DMS114 treated with DMSO at 0.1 percent for 48 hours (cell line): Measurements from ENCODE around the gene INF2.

ENCODE experiments used
- DNase-seq: peaks from one replicate; lab custom pipeline; 2025; ENCODE audit not compliant: unreplicated experiment; lab: John Stamatoyannopoulos, UW

The INF2 gene

DNA sequence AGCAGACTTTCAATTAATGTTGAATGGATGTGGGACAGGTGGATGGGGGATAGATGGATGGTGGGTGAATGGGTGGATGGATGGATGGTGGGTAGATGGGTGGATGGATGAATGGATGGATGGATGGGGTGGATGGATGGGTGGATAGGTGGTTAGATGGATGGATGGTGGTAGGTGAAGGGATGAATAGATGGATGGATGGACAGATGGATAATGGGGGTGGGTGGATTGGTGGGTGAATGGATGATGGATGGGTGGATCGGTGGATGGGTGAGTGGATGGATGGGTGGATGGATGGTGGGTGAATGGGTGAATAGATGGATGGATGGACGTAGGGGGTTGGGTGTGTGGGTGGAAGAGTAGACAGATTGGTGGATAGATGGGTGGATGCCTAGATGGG lies 14.0 kb upstream of the INF2 start:
- DNase-seq: no peak

GRCh38 chr14:104676130-104676693 lies 13.2 kb upstream of the INF2 start:
- DNase-seq: no peak

DNA sequence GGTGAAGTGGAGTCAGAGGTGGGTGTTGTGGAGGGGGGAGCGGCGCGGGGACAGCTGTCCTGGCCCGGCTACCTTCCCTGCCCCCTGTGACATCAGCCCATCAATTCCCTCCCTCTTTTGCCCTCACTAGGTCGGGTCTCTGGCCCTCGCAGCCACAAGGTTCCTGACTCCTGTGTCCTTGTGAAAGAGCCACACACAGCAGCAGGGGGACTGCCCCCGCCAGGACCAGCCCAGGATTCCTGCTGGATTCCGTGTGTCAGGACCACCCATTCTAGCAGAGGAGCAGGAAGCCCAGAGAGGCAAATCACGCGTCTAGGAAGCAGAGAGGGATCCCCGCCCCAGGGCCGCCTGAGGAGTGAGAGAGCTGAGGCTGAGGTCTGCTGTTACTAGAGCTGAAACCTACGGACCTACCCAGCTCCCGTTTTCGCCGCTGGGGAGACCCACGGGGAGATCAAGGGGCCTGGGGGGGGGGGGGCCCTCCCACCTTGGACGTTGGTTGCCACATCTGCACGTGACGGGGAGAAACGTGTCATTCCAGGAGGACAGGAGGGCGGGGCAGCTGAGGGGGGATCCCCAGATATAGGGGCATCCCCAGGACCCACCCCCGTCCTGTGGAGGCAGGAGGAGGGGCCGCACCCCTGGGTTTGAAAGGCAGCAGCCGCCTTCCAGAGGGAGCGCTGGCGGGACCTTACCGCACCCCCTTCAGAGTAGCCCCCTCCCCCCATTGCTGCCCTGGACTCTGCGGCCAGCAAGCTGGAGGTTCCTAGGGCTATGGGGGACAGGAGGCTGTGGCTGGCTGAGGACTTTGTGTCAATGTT lies 12.5 kb upstream of the INF2 start:
- DNase-seq: no peak

DNA sequence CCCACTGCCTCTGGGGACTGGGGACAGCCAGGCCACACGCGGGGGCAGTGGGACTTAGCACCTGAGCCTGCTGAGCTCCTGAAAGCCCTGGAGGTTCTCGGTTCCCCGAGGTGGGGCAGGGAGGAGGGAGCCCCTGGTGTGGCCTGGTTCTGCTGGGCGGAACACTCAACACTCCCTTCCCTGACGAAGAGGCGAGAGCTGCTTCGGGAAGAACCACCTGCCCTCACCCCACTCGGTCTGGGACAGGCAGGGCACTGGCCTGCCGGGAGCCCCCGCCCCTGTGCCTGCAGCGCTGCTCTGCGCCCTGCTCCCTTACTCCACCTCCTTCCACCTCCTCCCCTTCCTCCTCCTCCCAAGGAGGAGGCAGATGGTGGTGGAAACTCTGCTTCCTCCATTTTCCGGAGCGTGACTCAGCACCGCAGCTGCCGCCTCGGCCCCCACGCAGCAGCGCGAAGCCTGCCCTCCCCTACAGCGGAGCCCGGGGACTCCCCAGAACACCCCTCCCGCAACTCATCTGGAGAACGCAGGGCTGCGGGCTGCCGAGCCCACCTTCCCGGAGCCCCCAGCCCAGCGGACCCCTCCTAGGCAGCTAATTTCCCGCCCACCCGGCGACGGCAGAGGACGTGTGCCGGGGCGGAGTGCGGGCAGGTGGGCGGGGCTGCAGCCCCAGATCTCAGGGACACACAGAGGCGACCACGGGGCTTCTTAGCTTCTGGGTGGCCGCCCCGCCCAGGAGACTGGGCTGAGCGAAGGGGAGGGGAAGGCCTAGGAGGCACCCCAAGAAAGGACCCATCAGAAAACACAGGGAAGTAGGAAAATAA lies 11.7 kb upstream of the INF2 start:
- no peak for DNase-seq

GRCh38 chr14:104678346-104678745 lies 11.1 kb upstream of the INF2 start:
- no peak for DNase-seq

- no peak for DNase-seq
Measured at GRCh38 chr14:104678901-104679705, 10.3 kb upstream of the INF2 start.

DNA sequence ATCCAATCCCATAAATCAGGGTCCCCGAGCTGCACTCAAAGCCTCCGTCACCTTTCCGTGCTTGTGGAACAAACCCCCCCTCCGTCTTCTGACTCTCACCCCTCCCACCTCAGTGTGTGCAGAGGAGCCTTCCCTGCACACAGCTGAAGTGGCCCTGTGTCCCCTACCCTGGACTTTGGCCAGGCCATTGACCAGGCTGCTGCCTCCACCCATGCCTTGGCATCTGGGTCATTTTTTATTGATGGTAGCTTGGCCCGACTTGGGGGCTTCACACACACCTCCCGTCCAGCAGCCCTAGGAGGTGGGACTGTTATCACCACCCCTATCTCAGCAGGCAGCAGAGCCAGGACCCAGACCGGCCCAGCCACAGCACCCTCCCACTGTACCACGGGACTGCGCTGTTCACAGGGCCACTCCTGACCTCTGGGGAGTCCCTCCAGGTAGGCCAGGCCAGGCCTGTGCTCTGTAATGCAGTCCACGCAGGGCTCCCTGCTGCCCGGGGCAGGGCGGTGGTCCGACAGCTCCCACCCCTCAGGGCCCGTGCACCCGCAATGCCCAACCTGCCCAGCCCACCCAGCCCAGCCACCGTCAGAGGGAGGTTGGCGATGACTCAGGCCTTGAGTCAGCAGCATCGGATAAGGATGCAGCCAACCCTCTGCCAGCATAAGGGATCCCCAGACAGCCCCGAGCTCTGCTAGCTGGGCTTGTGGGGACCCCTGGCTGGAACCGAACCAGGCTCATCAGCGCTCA lies 9.2 kb upstream of the INF2 start:
- no peak for DNase-seq

DNA sequence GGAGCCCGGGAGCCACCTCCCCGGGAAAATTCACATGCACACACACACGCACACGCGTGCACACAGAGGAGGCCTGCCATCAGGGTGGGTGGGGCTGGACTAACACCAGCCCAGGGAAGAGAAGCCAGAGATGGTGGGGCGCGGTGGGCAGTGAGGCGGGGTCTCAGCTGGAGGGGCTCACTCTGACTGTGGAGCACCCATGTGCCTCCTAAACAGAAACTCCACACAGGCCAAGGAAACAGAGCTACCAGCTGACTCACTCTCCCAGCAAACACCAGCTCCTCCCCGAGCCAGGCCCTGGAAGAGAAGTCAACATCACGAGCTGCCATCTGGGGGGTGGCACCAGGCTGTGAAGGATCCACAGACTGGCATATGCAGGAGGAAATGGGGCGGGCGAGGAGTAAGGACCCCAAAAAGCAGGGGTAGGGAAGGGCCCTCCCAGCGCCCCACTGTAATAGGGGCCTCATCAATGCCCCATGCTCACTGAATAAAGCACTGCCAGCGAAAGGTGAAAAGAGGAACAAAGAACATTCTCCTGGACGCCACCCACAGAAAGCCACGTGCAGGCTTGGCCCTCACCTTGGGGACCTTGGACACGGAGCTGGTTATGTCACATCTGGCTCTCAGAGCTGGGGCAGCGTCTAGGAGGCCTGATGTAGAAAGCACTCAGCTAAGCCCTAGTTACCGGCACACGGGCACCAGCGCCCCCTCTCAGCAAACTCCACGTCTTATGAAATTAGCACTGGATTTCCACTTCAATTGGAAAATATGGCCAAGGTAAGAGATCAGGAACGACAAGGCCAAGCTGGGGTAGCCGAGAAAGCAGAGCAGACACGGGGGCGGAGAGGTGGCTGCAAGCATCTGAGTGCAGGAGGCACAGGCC lies 8.4 kb upstream of the INF2 start:
- DNase-seq: no peak

GRCh38 chr14:104681689-104682074 lies 7.7 kb upstream of the INF2 start:
- no peak for DNase-seq

DNA sequence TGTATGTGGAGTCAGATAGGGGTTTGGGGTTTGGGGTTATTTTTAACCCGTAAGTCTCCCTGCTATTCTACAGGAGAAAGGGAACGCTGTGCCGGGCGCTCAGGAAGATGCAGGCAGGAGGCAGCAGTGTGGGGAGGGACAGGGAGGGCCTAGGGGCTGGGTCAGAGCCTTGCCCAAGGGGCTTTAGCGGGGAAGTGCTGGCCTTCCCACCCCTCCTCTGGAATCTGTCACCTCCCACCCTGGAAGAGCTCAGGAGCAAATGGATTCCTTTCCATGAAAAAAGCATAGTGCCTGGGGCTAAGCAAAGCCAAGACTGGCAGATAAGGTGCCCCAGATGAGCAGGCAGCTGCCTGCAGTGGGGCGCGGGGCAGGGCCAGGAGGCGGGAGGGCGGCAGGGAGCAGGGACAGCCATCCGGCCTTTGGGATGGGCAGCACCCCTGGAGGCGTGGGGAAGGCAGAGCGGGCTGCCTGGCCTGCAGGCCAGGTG lies 7.3 kb upstream of the INF2 start:
- no peak for DNase-seq

- DNase-seq: no peak
Measured at GRCh38 chr14:104683653-104684448, 5.6 kb upstream of the INF2 start.

DNA sequence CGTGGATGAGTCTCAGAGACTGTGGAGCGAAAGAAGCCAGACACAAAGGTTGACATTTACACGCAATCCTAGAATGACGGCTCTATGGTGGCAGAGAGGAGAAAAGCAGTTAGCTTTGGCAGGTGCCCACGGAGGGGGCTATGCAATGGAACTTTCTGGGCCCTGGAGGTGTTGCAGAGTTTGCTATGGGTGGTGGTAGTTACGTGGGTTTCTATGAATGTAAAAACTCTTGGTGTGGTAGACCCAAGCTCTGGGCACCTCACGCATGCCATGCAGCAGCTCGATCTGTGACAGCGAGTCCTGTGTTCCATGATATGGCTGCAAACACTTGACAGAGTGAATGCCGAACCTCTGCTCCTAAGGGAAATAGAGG lies 5.0 kb upstream of the INF2 start:
- DNase-seq: no peak

DNA sequence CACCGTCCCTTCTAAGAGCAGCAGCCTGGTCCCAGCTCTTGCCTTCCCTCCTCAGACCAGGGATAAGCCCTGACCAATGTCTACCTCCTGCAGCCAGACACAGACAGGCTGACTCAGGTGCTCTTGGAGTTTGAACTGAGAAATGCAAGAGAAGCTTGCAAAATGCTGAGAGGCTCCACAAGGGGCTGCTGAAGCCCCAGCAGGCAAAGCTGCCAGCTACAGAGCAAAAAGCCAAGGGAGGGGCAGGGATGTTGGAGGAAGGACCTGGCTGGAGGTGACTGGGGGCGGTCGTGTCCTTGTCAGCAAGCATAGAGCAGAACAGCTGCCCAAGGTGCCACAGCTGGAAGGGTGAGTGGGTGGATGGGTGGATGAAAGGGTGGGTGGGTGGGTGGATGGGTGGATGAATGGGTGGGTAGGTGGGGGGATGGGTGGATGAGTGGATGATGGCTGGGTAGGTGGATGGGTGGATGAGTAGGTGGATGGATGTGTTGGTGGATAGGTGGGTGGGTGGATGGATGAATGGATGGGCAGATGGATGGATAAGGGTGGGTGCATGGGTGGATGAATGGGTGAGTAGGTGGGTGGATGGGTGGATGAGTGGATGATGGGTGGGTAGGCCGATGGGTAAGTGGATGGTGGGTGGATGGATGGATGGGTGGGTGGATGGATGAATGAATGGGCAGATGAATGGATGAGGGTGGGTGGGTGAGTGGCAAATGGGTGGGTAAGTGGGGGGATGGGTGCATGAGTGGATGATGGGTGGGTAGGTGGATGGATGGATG lies 4.0 kb upstream of the INF2 start:
- DNase-seq: no peak

GRCh38 chr14:104685998-104686610 lies 3.3 kb upstream of the INF2 start:
- no peak for DNase-seq

DNA sequence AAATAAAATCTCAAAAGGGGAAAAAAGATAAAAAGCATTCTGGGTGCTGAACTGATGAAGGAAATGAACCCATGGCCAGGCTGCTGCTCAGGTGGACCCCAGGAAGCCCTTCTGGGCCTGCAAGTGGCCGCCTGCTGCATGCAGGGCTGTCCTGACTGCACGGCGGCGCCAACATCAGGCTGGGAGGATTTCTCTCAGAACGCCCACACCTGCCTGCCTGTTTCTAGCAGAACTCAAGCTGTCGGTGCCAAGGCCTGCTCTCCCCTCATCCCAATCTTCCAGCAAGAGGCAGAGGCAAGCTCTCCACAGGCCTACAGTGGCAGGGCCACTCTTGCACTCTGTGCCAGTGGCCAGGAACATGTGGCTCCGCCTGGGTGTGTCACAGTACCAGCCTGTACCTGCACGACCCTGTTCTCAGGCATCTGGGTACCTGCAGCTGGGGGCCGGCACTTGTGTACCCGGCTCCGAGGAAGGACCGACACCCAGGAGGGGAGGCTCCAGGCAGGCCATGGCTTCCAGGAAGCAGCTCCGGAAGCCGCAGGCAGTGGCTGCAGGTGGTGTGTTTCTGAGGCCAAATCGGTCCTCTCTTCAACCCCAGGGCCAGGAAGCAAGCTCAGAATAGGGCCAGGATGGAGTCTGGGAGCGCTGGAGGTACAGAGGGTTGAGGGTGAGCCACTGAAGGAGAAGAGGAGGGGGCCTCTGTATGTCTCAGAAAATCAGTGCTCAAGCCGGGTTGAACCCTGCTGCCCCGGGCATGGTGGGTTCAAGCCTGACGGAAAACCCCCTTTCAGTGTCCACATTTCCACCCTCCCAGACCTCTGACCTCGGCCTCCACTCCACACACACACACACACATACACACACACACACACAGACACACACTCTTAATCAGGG lies 2.5 kb upstream of the INF2 start:
- no peak for DNase-seq
